Endodermal cell (in vitro differentiated cells): ENCODE data around the gene PIK3R4. TPM values are rescaled to one million over a fixed set of nuclear protein-coding genes. Genes with fewer than 3 reads are reported as not detected.

Experiments used
- DNase-seq: peaks from one replicate; pipeline ENCODE4 v3.0.0-alpha.2; 2017
- H3K27ac ChIP-seq: 2 replicates; pipeline ENCODE4 v1.5.1; 2013; ENCODE audit warnings: mild to moderate bottlenecking, low read depth, low read length, moderate library complexity
- H3K27me3 ChIP-seq: 2 replicates; pipeline ENCODE4 v1.6.1; 2013; ENCODE audit warnings: mild to moderate bottlenecking, low read length, moderate library complexity; ENCODE audit not compliant: insufficient read depth, control insufficient read depth, poor library complexity, severe bottlenecking
- H3K36me3 ChIP-seq: 2 replicates; pipeline ENCODE4 v1.7.0; 2013; ENCODE audit warnings: mild to moderate bottlenecking, low read length, moderate library complexity; ENCODE audit not compliant: control insufficient read depth, insufficient read depth
- H3K4me1 ChIP-seq: one replicate; pipeline ENCODE4 v1.7.0; 2013; ENCODE audit warnings: low read length; ENCODE audit not compliant: control insufficient read depth, insufficient read depth
- H3K4me3 ChIP-seq: 2 replicates; pipeline ENCODE4 v1.5.1; 2013; ENCODE audit warnings: mild to moderate bottlenecking, low read length, moderate library complexity
- H3K9ac ChIP-seq: 2 replicates; pipeline ENCODE4 v1.6.1; 2013; ENCODE audit warnings: mild to moderate bottlenecking, low read length, moderate library complexity; ENCODE audit not compliant: poor library complexity, severe bottlenecking; ENCODE audit errors: extremely low read depth
- H3K9me3 ChIP-seq: 2 replicates; pipeline ENCODE4 v1.6.1; 2013; ENCODE audit warnings: mild to moderate bottlenecking, low read length, moderate library complexity; ENCODE audit not compliant: control insufficient read depth
- H3K27ac Mint-ChIP-seq: 2 replicates; pipeline ENCODE4 v1.8.0; 2020; ENCODE audit warnings: mixed read lengths
- H3K27me3 Mint-ChIP-seq: 2 replicates; pipeline ENCODE4 v1.8.0; 2021; ENCODE audit warnings: mild to moderate bottlenecking, mixed read lengths; ENCODE audit not compliant: insufficient read depth
- H3K36me3 Mint-ChIP-seq: 2 replicates; pipeline ENCODE4 v1.8.0; 2020; ENCODE audit warnings: low read depth, mixed read lengths
- H3K4me1 Mint-ChIP-seq: 2 replicates; pipeline ENCODE4 v1.8.0; 2020; ENCODE audit warnings: mixed read lengths
- H3K4me3 Mint-ChIP-seq: 2 replicates; pipeline ENCODE4 v1.8.0; 2020; ENCODE audit warnings: mild to moderate bottlenecking, moderate library complexity, mixed read lengths
- H3K9me3 Mint-ChIP-seq: 2 replicates; pipeline ENCODE4 v1.8.0; 2020; ENCODE audit warnings: mild to moderate bottlenecking, mixed read lengths
- CTCF ChIP-seq: fragments of 200-600 bp; sonication (generic); conservative IDR thresholded peaks from 2 replicates; pipeline ENCODE4 v1.5.0; 2021; ENCODE audit warnings: antibody characterized with exemption, mild to moderate bottlenecking
- WGBS, 2 experiments: methylation state at CpG; one replicate each; pipeline versions ENCODE4 v1.1.5 to v1.1.7; 2013; ENCODE audit warnings: missing lambda C conversion rate in 2 of 2, mixed read lengths in 1 of 2; ENCODE audit not compliant: insufficient coverage in 1 of 2, insufficient read length in 1 of 2; 5-methylcytosine and 5-hydroxymethylcytosine counted together
- total RNA-seq, 2 donors: library from RNA; stranded (reverse); fragmentation: NEBNext Ultra II Directional in 1 of 2; extraction: Animal tissue kit (Norgen Biotek cat#: 25700) in 1 of 2; gene quantifications; 2 replicates in 1 of 2; 3 replicates in 1 of 2; pipeline ENCODE4 v1.2.1, GENCODE V29; 2021

PIK3R4 gene
- total RNA-seq, 2 donors from 2014 or later, result 40.3 to 41.2 TPM

GRCh38 chr3:130789782-130790322 is 43.2 kb upstream of the PIK3R4 start:
- no peak for TF ChIP-seq CTCF
- Mint-ChIP-seq H3K27ac (peak overlapping the region; percentile 61), H3K9me3 (no peaks in the 10 kb centered on the region), H3K4me1 (peaks cover 46% of the 10 kb centered on the region), H3K27me3 (no peaks in the 10 kb centered on the region), H3K4me3 (no peak overlapping the region), H3K36me3 (no peaks in the 10 kb centered on the region)
- Histone ChIP-seq H3K4me3 (peak overlapping the region; percentile 48), H3K27ac (no peak overlapping the region), H3K4me1 (peaks cover 15% of the 10 kb centered on the region), H3K36me3 (no peaks in the 10 kb centered on the region), H3K27me3 (no peaks in the 10 kb centered on the region), H3K9ac (no peak overlapping the region), H3K9me3 (no peaks in the 10 kb centered on the region)
- DNase-seq, result peak; percentile 64
- WGBS, 2 experiments, result 41 to 93% methylated on average over 2 to 5 of the region's 5 CpGs

GRCh38 chr3:130787422-130788068 is 40.9 kb upstream of the PIK3R4 start:
- TF ChIP-seq CTCF, result no peak
- H3K4me1 ChIP-seq, result peaks cover 11% of the 10 kb centered on the region
- H3K9me3 Mint-ChIP-seq, result no peaks in the 10 kb centered on the region
- no peaks in the 10 kb centered on the region for H3K9me3 ChIP-seq
- no peak overlapping the region for H3K4me3 Mint-ChIP-seq
- no peak overlapping the region for H3K4me3 ChIP-seq
- no peaks in the 10 kb centered on the region for H3K36me3 ChIP-seq
- H3K27ac ChIP-seq, result no peak overlapping the region
- WGBS, 2 experiments, result 74 to 85% methylated on average over 4 to 6 of the region's 6 CpGs
- H3K4me1 Mint-ChIP-seq, result peaks cover 40% of the 10 kb centered on the region
- H3K36me3 Mint-ChIP-seq, result no peaks in the 10 kb centered on the region
- DNase-seq, result peak; percentile 42
- H3K27me3 Mint-ChIP-seq, result no peaks in the 10 kb centered on the region
- no peak overlapping the region for H3K27ac Mint-ChIP-seq
- H3K27me3 ChIP-seq, result no peaks in the 10 kb centered on the region
- no peak overlapping the region for H3K9ac ChIP-seq

- no peak for TF ChIP-seq CTCF
- DNase-seq, result no peak
- Mint-ChIP-seq H3K27me3 (no peaks in the 10 kb centered on the region), H3K4me3 (no peak overlapping the region), H3K27ac (no peak overlapping the region), H3K36me3 (no peaks in the 10 kb centered on the region), H3K4me1 (peaks cover 35% of the 10 kb centered on the region), H3K9me3 (no peaks in the 10 kb centered on the region)
- H3K27ac ChIP-seq, result no peak overlapping the region
- no peaks in the 10 kb centered on the region for H3K36me3 ChIP-seq
- no peak overlapping the region for H3K9ac ChIP-seq
- no peak overlapping the region for H3K4me3 ChIP-seq
- H3K27me3 ChIP-seq, result no peaks in the 10 kb centered on the region
- no peaks in the 10 kb centered on the region for H3K9me3 ChIP-seq
- H3K4me1 ChIP-seq, result peaks cover 9% of the 10 kb centered on the region
Measured at GRCh38 chr3:130786306-130786705, 39.7 kb upstream of the PIK3R4 start.
